HG03469 (cell line): ENCODE measurements around the gene DAW1.
"Not testable (repeated sequence)": the region's sequence is repeated elsewhere in the genome, so short reads cannot be mapped to it uniquely, and the experiment has no call there.

Experiments
- ATAC-seq: cut with Tn5 transposase; IDR thresholded peaks from one replicate; pipeline ENCODE4 v1.9.1; 2021; ENCODE audit warnings: mild to moderate bottlenecking, moderate library complexity, moderate number of reproducible peaks; ENCODE audit not compliant: unreplicated experiment

The DAW1 gene

DNA sequence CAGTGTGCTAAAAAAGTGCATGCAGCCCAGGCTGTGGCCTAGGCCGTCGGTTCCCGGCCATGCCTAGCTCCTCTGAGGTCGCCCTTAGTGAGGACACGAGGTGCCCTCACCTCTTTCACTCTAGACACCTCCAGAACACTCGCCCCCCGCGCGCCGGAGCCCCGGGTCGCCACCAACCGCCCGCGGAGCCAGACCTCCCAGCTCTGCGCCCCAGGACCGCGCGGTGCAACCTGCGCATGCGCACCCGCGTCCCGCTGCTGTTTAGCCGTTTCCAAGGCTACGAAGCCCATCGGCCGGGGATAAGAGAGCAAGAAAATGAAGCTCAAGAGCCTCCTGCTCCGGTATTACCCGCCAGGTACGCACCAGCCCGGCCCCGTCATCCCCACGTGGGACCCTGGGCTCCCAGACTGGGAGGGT is at the start of gene DAW1:
Gene DAW1 (plus strand): TSS at position 257 of the 417 bp plus-strand sequence. CDS start 59 bp downstream, at position 316.
- no peak for ATAC-seq

- no peak for ATAC-seq
Measured at GRCh38 chr2:227822416-227823003, 48.9 kb upstream of the DAW1 start.

GRCh38 chr2:227823922-227824321 is 47.5 kb upstream of the DAW1 start:
- no peak for ATAC-seq

DNA sequence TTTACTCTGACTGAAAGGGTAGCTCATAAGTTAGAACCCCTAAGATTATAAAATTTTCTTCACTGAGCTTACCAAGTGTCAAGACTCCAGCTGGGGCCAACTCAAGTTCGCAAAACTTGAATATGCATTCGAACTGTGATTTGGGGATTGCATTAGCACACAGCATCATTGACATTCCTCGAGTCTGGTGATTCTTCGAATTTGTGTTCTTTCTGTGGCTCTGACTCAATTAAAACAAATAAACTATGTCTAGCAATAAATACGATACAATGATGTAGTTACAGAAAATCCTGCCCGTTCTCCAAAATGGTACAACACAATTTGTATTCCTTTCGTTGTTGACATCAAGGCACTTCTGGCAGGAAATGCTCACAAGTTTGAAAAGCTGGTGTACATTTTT is 46.7 kb upstream of the DAW1 start:
- no peak for ATAC-seq

- no peak for ATAC-seq
Measured at GRCh38 chr2:227826019-227826521, 45.4 kb upstream of the DAW1 start.

- no peak for ATAC-seq
Measured at GRCh38 chr2:227826563-227826962, 44.9 kb upstream of the DAW1 start.

- no peak for ATAC-seq
Measured at GRCh38 chr2:227827143-227827542, 44.3 kb upstream of the DAW1 start.

DNA sequence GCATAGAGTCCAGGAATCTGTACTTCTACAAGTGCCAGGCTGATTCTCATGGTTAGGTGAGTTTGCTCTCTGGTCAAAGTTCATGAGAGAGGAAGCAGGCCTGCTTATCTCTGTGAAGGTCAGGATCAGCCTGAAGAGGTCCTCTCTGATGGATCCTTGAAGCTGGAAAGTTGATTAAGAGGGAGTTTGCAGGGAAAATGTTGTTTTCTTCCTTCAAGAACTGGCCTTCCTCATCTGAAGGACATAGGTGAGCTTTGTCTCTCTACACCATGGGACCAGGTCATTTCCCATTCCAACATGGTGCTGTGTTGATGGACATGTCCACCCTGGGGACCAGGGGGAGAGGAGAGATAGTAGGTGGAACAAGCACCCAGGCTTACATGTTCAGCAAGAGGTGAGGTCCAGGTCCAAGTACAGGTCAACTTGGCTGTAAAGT is 42.9 kb upstream of the DAW1 start:
- ATAC-seq: no peak

DNA sequence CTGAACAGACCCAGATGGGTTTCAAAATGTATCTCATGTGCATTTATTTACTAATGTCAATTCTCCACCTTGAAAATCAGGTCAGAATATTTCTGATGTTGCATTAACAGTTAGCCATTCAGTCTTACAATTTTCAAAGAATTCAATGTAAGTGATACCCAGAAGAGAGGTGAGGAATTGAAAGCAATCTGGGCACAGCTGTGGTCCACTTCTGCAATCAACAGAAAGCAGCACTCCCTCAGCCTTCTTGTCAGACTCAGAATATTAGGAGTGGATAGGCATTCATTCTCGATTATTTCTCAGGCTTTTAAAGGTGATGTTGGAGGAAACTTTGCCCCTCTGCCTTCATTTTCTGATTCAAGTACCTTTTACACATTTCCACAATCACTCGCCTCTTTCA is 42.1 kb upstream of the DAW1 start:
- ATAC-seq: no peak

- no peak for ATAC-seq
Measured at GRCh38 chr2:227834423-227834822, 37.0 kb upstream of the DAW1 start.

DNA sequence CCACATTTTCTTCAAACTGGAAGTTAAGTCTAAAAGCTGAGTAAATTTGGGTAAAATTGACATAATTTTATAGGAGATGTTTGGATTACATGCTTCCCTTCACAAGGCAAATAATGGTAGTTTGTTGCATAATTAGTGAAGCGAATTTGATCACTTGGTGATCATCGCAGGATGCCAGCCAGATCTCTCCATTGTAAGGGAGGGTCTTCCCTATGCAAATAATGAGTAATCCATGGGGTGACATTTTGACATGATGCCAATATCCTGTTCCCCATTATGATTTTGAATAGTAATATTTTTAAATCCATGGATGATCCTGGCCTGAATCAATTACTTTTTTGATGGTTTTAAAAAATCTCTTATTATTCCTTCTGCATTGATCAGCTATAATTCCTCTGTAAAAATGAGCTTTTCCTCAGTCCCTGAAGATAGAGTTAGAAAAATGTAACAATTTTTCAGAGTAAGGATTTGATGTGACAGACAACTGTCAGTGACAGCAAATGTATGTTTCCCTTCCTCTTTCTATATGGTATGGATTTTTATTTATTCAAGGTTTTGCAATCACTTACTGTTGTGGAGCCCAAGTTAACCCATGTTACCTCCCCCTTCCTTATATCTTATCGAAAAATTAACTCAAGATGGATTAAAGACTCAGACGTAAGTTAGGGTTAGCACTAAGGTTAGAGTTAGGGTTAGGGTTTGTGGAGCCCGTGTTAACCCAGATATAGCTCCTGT is 36.3 kb upstream of the DAW1 start:
- no peak for ATAC-seq

- not testable (repeated sequence) for ATAC-seq
Measured at GRCh38 chr2:227839339-227840129, 31.9 kb upstream of the DAW1 start.

- ATAC-seq: no peak
Measured at GRCh38 chr2:227846831-227847230, 24.6 kb upstream of the DAW1 start.

- no peak for ATAC-seq
Measured at GRCh38 chr2:227848146-227848545, 23.3 kb upstream of the DAW1 start.

GRCh38 chr2:227848586-227848985 is 22.8 kb upstream of the DAW1 start:
- peak; percentile 84 for ATAC-seq

DNA sequence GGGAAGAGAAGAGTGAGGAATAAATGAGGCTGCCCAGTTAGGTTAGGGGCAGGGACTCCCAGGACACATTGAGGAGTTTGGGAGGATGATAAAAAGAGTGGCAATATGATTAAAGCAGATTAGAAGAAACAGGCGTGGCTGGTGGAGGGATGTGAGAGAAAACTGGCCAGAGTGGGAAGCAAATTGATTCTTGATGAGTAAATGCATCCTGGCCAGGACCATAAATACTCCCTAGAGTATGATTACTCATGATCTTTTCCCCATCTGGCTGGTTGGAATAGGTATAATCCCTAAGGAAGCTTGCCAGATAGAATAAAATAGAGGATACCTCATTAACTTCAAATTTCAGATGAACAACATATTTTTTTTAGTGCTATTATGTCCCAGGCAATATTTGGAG is 21.5 kb upstream of the DAW1 start:
- no peak for ATAC-seq

DNA sequence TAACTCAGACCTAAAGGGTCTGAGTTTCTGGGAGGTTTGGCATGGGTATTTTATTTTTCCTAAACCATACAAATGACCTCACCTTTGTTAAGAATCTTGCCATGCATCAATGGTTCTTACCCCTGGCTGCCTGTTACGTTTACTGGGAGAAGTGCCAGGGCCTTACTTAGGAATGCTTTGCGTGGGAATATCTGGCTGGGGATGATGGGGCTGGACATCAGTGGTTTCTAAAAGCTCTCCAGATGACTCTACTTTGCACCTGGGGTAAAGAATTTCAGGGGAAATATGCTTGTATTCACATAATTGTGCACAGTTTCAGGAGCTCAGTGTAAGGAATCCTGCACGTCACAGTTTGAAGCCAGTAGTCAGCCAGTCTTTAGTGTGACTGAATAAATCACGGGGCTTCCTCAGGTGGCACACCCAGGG is 18.2 kb upstream of the DAW1 start:
- no peak for ATAC-seq

GRCh38 chr2:227853765-227854271 is 17.6 kb upstream of the DAW1 start:
- ATAC-seq: no peak

GRCh38 chr2:227855440-227855839 is 16.0 kb upstream of the DAW1 start:
- ATAC-seq: no peak

DNA sequence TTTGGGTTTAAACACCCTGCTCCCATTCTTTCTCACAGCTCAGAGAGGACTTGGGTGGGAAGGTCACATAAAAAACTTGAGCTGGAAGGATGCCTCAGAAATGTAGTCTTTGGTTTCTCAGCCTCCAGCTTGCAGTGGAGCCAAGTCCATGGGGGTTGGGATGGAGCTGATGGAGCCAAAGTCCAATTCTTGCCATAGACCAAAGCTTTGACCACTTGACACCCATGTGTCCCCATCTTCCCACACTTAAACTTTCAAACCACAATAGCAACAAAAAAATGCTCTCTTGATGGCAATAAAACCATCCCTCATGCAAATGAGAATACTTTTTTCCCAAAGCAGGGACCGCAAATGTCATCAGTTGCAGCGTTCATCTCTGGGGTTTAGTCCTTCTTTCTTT is 14.7 kb upstream of the DAW1 start:
- ATAC-seq: no peak

GRCh38 chr2:227860221-227860641 is 11.2 kb upstream of the DAW1 start:
- no peak for ATAC-seq
